GM12864 (cell line): ENCODE measurements around the gene RNU6-9.

Experiments
- DNase-seq: peaks from one replicate; pipeline ENCODE4 v3.0.0-alpha.2; 2011; ENCODE audit warnings: low read depth
- H3K4me3 ChIP-seq: 2 replicates; pipeline ENCODE4 v1.5.1; 2011; ENCODE audit warnings: mild to moderate bottlenecking, low read depth, low read length, control low read depth
- CTCF ChIP-seq: IDR thresholded peaks from 2 replicates; pipeline ENCODE4 v1.5.1; 2011; ENCODE audit warnings: low read depth, mild to moderate bottlenecking, moderate library complexity, low read length, control low read depth, inconsistent platforms; ENCODE audit errors: missing control alignments

RNU6-9 gene

GRCh38 chr19:925526-926322, 32.4 kb downstream of the RNU6-9 start, which contains the start of gene ARID3A:
Gene ARID3A, plus strand, starts transcription at chr19:926035. Its CDS starts 3,494 bp downstream, at chr19:929529.
- no peak for DNase-seq
- peak within 1 kb of the TSS; percentile 95 for H3K4me3 ChIP-seq
- TF ChIP-seq CTCF, result no peak

- H3K4me3 ChIP-seq, result peak overlapping the region; percentile 95
- TF ChIP-seq CTCF, result no peak
- no peak for DNase-seq
Measured at GRCh38 chr19:926323-926588, 33.0 kb downstream of the RNU6-9 start.

- no peak for DNase-seq
- TF ChIP-seq CTCF, result no peak
- H3K4me3 ChIP-seq, result peak overlapping the region; percentile 95
Measured at GRCh38 chr19:926589-927350, 33.5 kb downstream of the RNU6-9 start.

GRCh38 chr19:927351-927779, 34.1 kb downstream of the RNU6-9 start:
- no peak for TF ChIP-seq CTCF
- peak overlapping the region; percentile 95 for H3K4me3 ChIP-seq
- DNase-seq, result no peak

GRCh38 chr19:927780-928401, 34.6 kb downstream of the RNU6-9 start:
- DNase-seq, result no peak
- H3K4me3 ChIP-seq, result peak overlapping the region; percentile 95
- TF ChIP-seq CTCF, result no peak

GRCh38 chr19:928471-929202, 35.4 kb downstream of the RNU6-9 start:
- H3K4me3 ChIP-seq, result no peak overlapping the region; the same call in 1 of the 2 replicates
- no peak for TF ChIP-seq CTCF
- no peak for DNase-seq
